Osteocyte (in vitro differentiated cells): ENCODE data around the gene TMEM89. TPM values are rescaled to one million over a fixed set of nuclear protein-coding genes. Genes with fewer than 3 reads are reported as not detected.

Experiments
- DNase-seq: peaks from one replicate; pipeline ENCODE4 v3.0.0; 2021; ENCODE audit warnings: mixed read lengths; ENCODE audit not compliant: unreplicated experiment; ENCODE audit errors: extremely low spot score
- H3K27ac Mint-ChIP-seq: one replicate; pipeline ENCODE4 v1.8.0; 2021; ENCODE audit warnings: mild to moderate bottlenecking, mixed read lengths; ENCODE audit not compliant: unreplicated experiment
- H3K27me3 Mint-ChIP-seq: one replicate; pipeline ENCODE4 v1.8.0; 2021; ENCODE audit warnings: mixed read lengths; ENCODE audit not compliant: unreplicated experiment
- H3K36me3 Mint-ChIP-seq: one replicate; pipeline ENCODE4 v1.8.0; 2021; ENCODE audit warnings: mixed read lengths; ENCODE audit not compliant: unreplicated experiment
- H3K4me1 Mint-ChIP-seq: one replicate; pipeline ENCODE4 v1.8.0; 2021; ENCODE audit warnings: mixed read lengths; ENCODE audit not compliant: unreplicated experiment
- H3K4me3 Mint-ChIP-seq: one replicate; pipeline ENCODE4 v1.8.0; 2021; ENCODE audit warnings: mild to moderate bottlenecking, moderate library complexity, mixed read lengths; ENCODE audit not compliant: unreplicated experiment
- H3K9me3 Mint-ChIP-seq: one replicate; pipeline ENCODE4 v1.8.0; 2021; ENCODE audit warnings: mixed read lengths; ENCODE audit not compliant: unreplicated experiment
- CTCF ChIP-seq: fragments of 200-600 bp; sonication (generic); IDR thresholded peaks from 2 replicates; pipeline ENCODE4 v1.5.0; 2021; ENCODE audit warnings: antibody characterized with exemption, mild to moderate bottlenecking, moderate library complexity
- total RNA-seq: library from RNA; stranded (reverse); gene quantifications from 2 replicates; pipeline ENCODE4 v1.2.1, GENCODE V29; 2021

The TMEM89 gene
- total RNA-seq, 1 donor from 2014 or later, result not detected

GRCh38 chr3:48587686-48588085 is 33.9 kb downstream of the TMEM89 start:
- Mint-ChIP-seq H3K4me1 (no peaks in the 10 kb centered on the region), H3K27me3 (no peaks in the 10 kb centered on the region), H3K9me3 (no peaks in the 10 kb centered on the region), H3K36me3 (no peaks in the 10 kb centered on the region), H3K4me3 (no peak overlapping the region), H3K27ac (no peak overlapping the region)
- no peak for DNase-seq
- TF ChIP-seq CTCF, result no peak

- H3K27me3 Mint-ChIP-seq, result no peaks in the 10 kb centered on the region
- TF ChIP-seq CTCF, result no peak
- no peak overlapping the region for H3K4me3 Mint-ChIP-seq
- H3K27ac Mint-ChIP-seq, result no peak overlapping the region
- no peaks in the 10 kb centered on the region for H3K9me3 Mint-ChIP-seq
- no peaks in the 10 kb centered on the region for H3K4me1 Mint-ChIP-seq
- no peak for DNase-seq
- H3K36me3 Mint-ChIP-seq, result no peaks in the 10 kb centered on the region
Measured at GRCh38 chr3:48585411-48585810, 36.2 kb downstream of the TMEM89 start.

GRCh38 chr3:48584836-48585235 is 36.7 kb downstream of the TMEM89 start:
- no peak overlapping the region for H3K4me3 Mint-ChIP-seq
- no peak for TF ChIP-seq CTCF
- no peaks in the 10 kb centered on the region for H3K4me1 Mint-ChIP-seq
- H3K9me3 Mint-ChIP-seq, result no peaks in the 10 kb centered on the region
- no peak overlapping the region for H3K27ac Mint-ChIP-seq
- no peaks in the 10 kb centered on the region for H3K36me3 Mint-ChIP-seq
- H3K27me3 Mint-ChIP-seq, result no peaks in the 10 kb centered on the region
- DNase-seq, result no peak

GRCh38 chr3:48581621-48582481 is 39.7 kb downstream of the TMEM89 start:
- H3K4me3 Mint-ChIP-seq, result no peak overlapping the region
- H3K36me3 Mint-ChIP-seq, result no peaks in the 10 kb centered on the region
- H3K27me3 Mint-ChIP-seq, result no peaks in the 10 kb centered on the region
- H3K4me1 Mint-ChIP-seq, result no peaks in the 10 kb centered on the region
- H3K9me3 Mint-ChIP-seq, result no peaks in the 10 kb centered on the region
- H3K27ac Mint-ChIP-seq, result no peak overlapping the region
- no peak for DNase-seq
- no peak for TF ChIP-seq CTCF

GRCh38 chr3:48576647-48577046 is 44.9 kb downstream of the TMEM89 start:
- no peak for TF ChIP-seq CTCF
- H3K27me3 Mint-ChIP-seq, result no peaks in the 10 kb centered on the region
- no peaks in the 10 kb centered on the region for H3K4me1 Mint-ChIP-seq
- H3K9me3 Mint-ChIP-seq, result no peaks in the 10 kb centered on the region
- peaks cover 2% of the 10 kb centered on the region for H3K36me3 Mint-ChIP-seq
- H3K27ac Mint-ChIP-seq, result no peak overlapping the region
- H3K4me3 Mint-ChIP-seq, result no peak overlapping the region
- no peak for DNase-seq
